ENCODE measurements around the gene USP7. TPM values are rescaled to one million over a fixed set of nuclear protein-coding genes. Genes with fewer than 3 reads are reported as not detected.

USP7 gene
- total RNA-seq, 1 donor from 2014 or later, result 57.9 TPM

GRCh38 chr16:8907096-8907495 is 56.6 kb downstream of the USP7 start:
- Histone ChIP-seq H3K36me3 (ENCODE audit: control insufficient read depth in 3 of 3, insufficient read depth in 3 of 3, low read length in 3 of 3) (peaks cover 56 to 84% (median 81%) of the 10 kb centered on the region in 3 donors), H3K9ac (ENCODE audit: low read depth in 1 of 3, low read length in 3 of 3) (no peak overlapping the region)

GRCh38 chr16:8905795-8906591 is 57.7 kb downstream of the USP7 start:
- peaks cover 56 to 84% (median 81%) of the 10 kb centered on the region in 3 donors for H3K36me3 ChIP-seq (ENCODE audit: control insufficient read depth in 3 of 3, insufficient read depth in 3 of 3, low read length in 3 of 3)
- H3K4me3 ChIP-seq (ENCODE audit: low read length in 3 of 3), result no peak overlapping the region
- no peaks in the 10 kb centered on the region for H3K9me3 ChIP-seq (ENCODE audit: control insufficient read depth in 3 of 3, low read length in 3 of 3)
- H3K4me1 ChIP-seq (ENCODE audit: control insufficient read depth in 3 of 3, insufficient read depth in 3 of 3, low read length in 3 of 3), result peaks cover 0 to 6% (median 4%) of the 10 kb centered on the region in 3 donors
- no peaks in the 10 kb centered on the region for H3K27me3 ChIP-seq (ENCODE audit: control insufficient read depth in 3 of 3, insufficient read depth in 3 of 3, low read length in 3 of 3)
- H3K27ac ChIP-seq (ENCODE audit: low read depth, low read length), result no peak overlapping the region
- no peak overlapping the region for H3K9ac ChIP-seq (ENCODE audit: low read depth in 1 of 3, low read length in 3 of 3)

More at GRCh38 chr16:8907096-8907495, 56.6 kb downstream of the USP7 start:
- H3K27ac ChIP-seq (ENCODE audit: low read depth, low read length), result no peak overlapping the region
- H3K9me3 ChIP-seq (ENCODE audit: control insufficient read depth in 3 of 3, low read length in 3 of 3), result no peaks in the 10 kb centered on the region
- H3K4me1 ChIP-seq (ENCODE audit: control insufficient read depth in 3 of 3, insufficient read depth in 3 of 3, low read length in 3 of 3), result peaks cover 0 to 6% (median 4%) of the 10 kb centered on the region in 3 donors
- H3K27me3 ChIP-seq (ENCODE audit: control insufficient read depth in 3 of 3, insufficient read depth in 3 of 3, low read length in 3 of 3), result no peaks in the 10 kb centered on the region
- no peak overlapping the region for H3K4me3 ChIP-seq (ENCODE audit: low read length in 3 of 3)

- no peak overlapping the region for H3K9ac ChIP-seq (ENCODE audit: low read depth in 1 of 3, low read length in 3 of 3)
- H3K36me3 ChIP-seq (ENCODE audit: control insufficient read depth in 3 of 3, insufficient read depth in 3 of 3, low read length in 3 of 3), result peaks cover 52 to 84% (median 81%) of the 10 kb centered on the region in 3 donors
- no peaks in the 10 kb centered on the region for H3K27me3 ChIP-seq (ENCODE audit: control insufficient read depth in 3 of 3, insufficient read depth in 3 of 3, low read length in 3 of 3)
- H3K27ac ChIP-seq (ENCODE audit: low read depth, low read length), result no peak overlapping the region
- peaks cover 0 to 6% (median 4%) of the 10 kb centered on the region in 3 donors for H3K4me1 ChIP-seq (ENCODE audit: control insufficient read depth in 3 of 3, insufficient read depth in 3 of 3, low read length in 3 of 3)
- H3K4me3 ChIP-seq (ENCODE audit: low read length in 3 of 3), result no peak overlapping the region
- H3K9me3 ChIP-seq (ENCODE audit: control insufficient read depth in 3 of 3, low read length in 3 of 3), result no peaks in the 10 kb centered on the region
Observed at GRCh38 chr16:8905168-8905762, 58.4 kb downstream of the USP7 start.

GRCh38 chr16:8904018-8904430 is 59.7 kb downstream of the USP7 start:
- Histone ChIP-seq H3K4me1 (ENCODE audit: control insufficient read depth in 3 of 3, insufficient read depth in 3 of 3, low read length in 3 of 3) (peaks cover 0 to 6% (median 4%) of the 10 kb centered on the region in 3 donors), H3K27ac (ENCODE audit: low read depth, low read length) (peak overlapping the region; percentile 12), H3K4me3 (ENCODE audit: low read length in 3 of 3) (no peak overlapping the region), H3K27me3 (ENCODE audit: control insufficient read depth in 3 of 3, insufficient read depth in 3 of 3, low read length in 3 of 3) (no peaks in the 10 kb centered on the region), H3K36me3 (ENCODE audit: control insufficient read depth in 3 of 3, insufficient read depth in 3 of 3, low read length in 3 of 3) (peaks cover 52 to 86% (median 84%) of the 10 kb centered on the region in 3 donors), H3K9me3 (ENCODE audit: control insufficient read depth in 3 of 3, low read length in 3 of 3) (no peaks in the 10 kb centered on the region), H3K9ac (ENCODE audit: low read depth in 1 of 3, low read length in 3 of 3) (no peak overlapping the region)

GRCh38 chr16:8903004-8903403 is 60.7 kb downstream of the USP7 start:
- no peaks in the 10 kb centered on the region for H3K9me3 ChIP-seq (ENCODE audit: control insufficient read depth in 3 of 3, low read length in 3 of 3)
- H3K4me3 ChIP-seq (ENCODE audit: low read length in 3 of 3), result no peak overlapping the region
- peaks cover 0 to 6% (median 4%) of the 10 kb centered on the region in 3 donors for H3K4me1 ChIP-seq (ENCODE audit: control insufficient read depth in 3 of 3, insufficient read depth in 3 of 3, low read length in 3 of 3)
- no peaks in the 10 kb centered on the region for H3K27me3 ChIP-seq (ENCODE audit: control insufficient read depth in 3 of 3, insufficient read depth in 3 of 3, low read length in 3 of 3)
- H3K9ac ChIP-seq (ENCODE audit: low read depth in 1 of 3, low read length in 3 of 3), result no peak overlapping the region
- peaks cover 59 to 87% (median 85%) of the 10 kb centered on the region in 3 donors for H3K36me3 ChIP-seq (ENCODE audit: control insufficient read depth in 3 of 3, insufficient read depth in 3 of 3, low read length in 3 of 3)
- no peak overlapping the region for H3K27ac ChIP-seq (ENCODE audit: low read depth, low read length)

GRCh38 chr16:8901320-8901861 is 62.3 kb downstream of the USP7 start:
- H3K27ac ChIP-seq (ENCODE audit: low read depth, low read length), result no peak overlapping the region
- peaks cover 0 to 6% (median 4%) of the 10 kb centered on the region in 3 donors for H3K4me1 ChIP-seq (ENCODE audit: control insufficient read depth in 3 of 3, insufficient read depth in 3 of 3, low read length in 3 of 3)
- H3K27me3 ChIP-seq (ENCODE audit: control insufficient read depth in 3 of 3, insufficient read depth in 3 of 3, low read length in 3 of 3), result no peaks in the 10 kb centered on the region
- no peak overlapping the region for H3K9ac ChIP-seq (ENCODE audit: low read depth in 1 of 3, low read length in 3 of 3)
- no peaks in the 10 kb centered on the region for H3K9me3 ChIP-seq (ENCODE audit: control insufficient read depth in 3 of 3, low read length in 3 of 3)
- H3K36me3 ChIP-seq (ENCODE audit: control insufficient read depth in 3 of 3, insufficient read depth in 3 of 3, low read length in 3 of 3), result peaks cover 72 to 91% (median 90%) of the 10 kb centered on the region in 3 donors
- no peak overlapping the region for H3K4me3 ChIP-seq (ENCODE audit: low read length in 3 of 3)

GRCh38 chr16:8900343-8900742 is 63.4 kb downstream of the USP7 start:
- Histone ChIP-seq H3K36me3 (ENCODE audit: control insufficient read depth in 3 of 3, insufficient read depth in 3 of 3, low read length in 3 of 3) (peaks cover 64 to 91% (median 83%) of the 10 kb centered on the region in 3 donors), H3K27me3 (ENCODE audit: control insufficient read depth in 3 of 3, insufficient read depth in 3 of 3, low read length in 3 of 3) (no peaks in the 10 kb centered on the region), H3K9ac (ENCODE audit: low read depth in 1 of 3, low read length in 3 of 3) (no peak overlapping the region), H3K4me3 (ENCODE audit: low read length in 3 of 3) (no peak overlapping the region), H3K4me1 (ENCODE audit: control insufficient read depth in 3 of 3, insufficient read depth in 3 of 3, low read length in 3 of 3) (peaks cover 0 to 6% (median 4%) of the 10 kb centered on the region in 3 donors), H3K9me3 (ENCODE audit: control insufficient read depth in 3 of 3, low read length in 3 of 3) (no peaks in the 10 kb centered on the region), H3K27ac (ENCODE audit: low read depth, low read length) (no peak overlapping the region)

- H3K36me3 ChIP-seq (ENCODE audit: control insufficient read depth in 3 of 3, insufficient read depth in 3 of 3, low read length in 3 of 3), result peaks cover 65 to 91% (median 83%) of the 10 kb centered on the region in 3 donors
Observed at GRCh38 chr16:8899709-8900317, 63.9 kb downstream of the USP7 start.

GRCh38 chr16:8898660-8899318 is 64.9 kb downstream of the USP7 start:
- Histone ChIP-seq H3K9ac (ENCODE audit: low read depth in 1 of 3, low read length in 3 of 3) (no peak overlapping the region), H3K27me3 (ENCODE audit: control insufficient read depth in 3 of 3, insufficient read depth in 3 of 3, low read length in 3 of 3) (no peaks in the 10 kb centered on the region), H3K9me3 (ENCODE audit: control insufficient read depth in 3 of 3, low read length in 3 of 3) (no peaks in the 10 kb centered on the region), H3K27ac (ENCODE audit: low read depth, low read length) (no peak overlapping the region), H3K4me1 (ENCODE audit: control insufficient read depth in 3 of 3, insufficient read depth in 3 of 3, low read length in 3 of 3) (no peaks in the 10 kb centered on the region), H3K36me3 (ENCODE audit: control insufficient read depth in 3 of 3, insufficient read depth in 3 of 3, low read length in 3 of 3) (peaks cover 68 to 94% (median 87%) of the 10 kb centered on the region in 3 donors), H3K4me3 (ENCODE audit: low read length in 3 of 3) (no peak overlapping the region)

More at GRCh38 chr16:8899709-8900317, 63.9 kb downstream of the USP7 start:
- no peak overlapping the region for H3K27ac ChIP-seq (ENCODE audit: low read depth, low read length)
- no peak overlapping the region for H3K4me3 ChIP-seq (ENCODE audit: low read length in 3 of 3)
- no peaks in the 10 kb centered on the region for H3K27me3 ChIP-seq (ENCODE audit: control insufficient read depth in 3 of 3, insufficient read depth in 3 of 3, low read length in 3 of 3)
- peaks cover 0 to 6% (median 4%) of the 10 kb centered on the region in 3 donors for H3K4me1 ChIP-seq (ENCODE audit: control insufficient read depth in 3 of 3, insufficient read depth in 3 of 3, low read length in 3 of 3)
- H3K9me3 ChIP-seq (ENCODE audit: control insufficient read depth in 3 of 3, low read length in 3 of 3), result no peaks in the 10 kb centered on the region
- H3K9ac ChIP-seq (ENCODE audit: low read depth in 1 of 3, low read length in 3 of 3), result no peak overlapping the region

Measured in skeletal muscle tissue (tissue), 4 donors.